Mucosa of descending colon (tissue), 3 donors: Measurements from ENCODE around the gene SLX1B. TPM values are rescaled to one million over a fixed set of nuclear protein-coding genes. Genes with fewer than 3 reads are reported as not detected.
"Not testable (repeated sequence)": the region's sequence is repeated elsewhere in the genome, so short reads cannot be mapped to it uniquely, and the experiment has no call there.

ENCODE experiments used
- ATAC-seq: fragments of 200-7000 bp; cut with Tn5 transposase; one replicate; pipeline ENCODE4 v1.9.1; 2020; ENCODE audit warnings: mild to moderate bottlenecking, moderate library complexity
- DNase-seq, 3 donors: peaks; one replicate each; pipeline ENCODE4 v3.0.0-alpha.2; 2020
- H3K36me3 ChIP-seq: fragments of 200-600 bp; one replicate; pipeline ENCODE4 v1.8.0; 2021; ENCODE audit warnings: low read depth, mild to moderate bottlenecking
- H3K4me1 ChIP-seq: fragments of 200-600 bp; one replicate; pipeline ENCODE4 v1.8.0; 2021; ENCODE audit warnings: low read depth, mild to moderate bottlenecking
- H3K4me3 ChIP-seq: fragments of 200-600 bp; one replicate; pipeline ENCODE4 v1.8.0; 2021; ENCODE audit warnings: mild to moderate bottlenecking
- H3K9me3 ChIP-seq: fragments of 200-600 bp; one replicate; pipeline ENCODE4 v1.8.0; 2021; ENCODE audit warnings: mild to moderate bottlenecking
- intact Hi-C, 2 donors: fragments of 100-400 bp; cut with DNase I in 1 of 2; cut with micrococcal nuclease in 1 of 2; formaldehyde crosslinking; loops; one replicate each; pipeline versions ENCODE4 v1.11.0 to v1.11.1; 2022; cut with DNase I, micrococcal nuclease
- long read RNA-seq, 2 donors: library from polyadenylated mRNA; unstranded; transcript quantifications; one replicate each; pipeline ENCODE4 v2.0.0, GENCODE V29; 2019 to 2021
- total RNA-seq, 3 donors: library from RNA; stranded (reverse); fragmentation: NEBNext Ultra II Directional in 2 of 3; extraction: Animal tissue kit (Norgen Biotek cat#: 25700) in 2 of 3; gene quantifications; one replicate each; pipeline versions ENCODE4 v1.2.1 to v1.2.4, GENCODE V29; 2021 to 2023
- donor health status: DM: no; HTN: no; CAD: no; lungs with moderate emphysema.
- donor health status: DM: no; HTN: no; CAD: no.
- donor health status: DM: no; HTN: yes; CAD: no.

The SLX1B gene
- total RNA-seq = 10 to 100 TPM; 14.1 to 88.0 (median 37.2) TPM
- long read RNA-seq, donor 1, transcript SLX1B-201 (6 exons, 1,165 nt) = major isoform, 15 of 17 reads
- long read RNA-seq, donor 1, partial matches to known transcripts = 1 of 17 reads
- long read RNA-seq, donor 1, other reads (novel, unspliced or antisense) = 0 of 17 reads
- long read RNA-seq, donor 2, transcript SLX1B-201 (6 exons, 1,165 nt) = major isoform, 60 of 67 reads
- long read RNA-seq, donor 2, partial matches to known transcripts = 3 of 67 reads
- long read RNA-seq, donor 2, other reads (novel, unspliced or antisense) = 3 of 67 reads

DNA sequence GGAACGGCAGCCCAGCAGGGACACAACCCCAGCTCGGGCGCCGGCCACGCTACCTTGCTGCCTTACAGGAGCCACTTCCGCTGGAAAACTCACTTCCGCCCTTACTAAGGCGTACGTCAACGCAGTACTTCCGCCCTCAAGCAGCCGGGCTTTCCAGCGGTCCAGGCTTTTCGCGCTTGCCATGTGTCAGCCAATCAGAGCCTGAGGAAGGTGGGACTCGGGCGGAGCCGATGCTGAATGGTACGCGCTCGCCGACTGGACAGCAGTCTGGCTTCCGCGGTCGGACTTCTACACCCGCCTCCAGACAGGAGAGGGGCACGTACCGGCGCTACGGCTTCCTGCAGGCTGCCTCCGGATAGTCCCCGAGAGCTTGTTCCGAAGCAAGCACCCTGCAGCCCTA lies at the start of gene SLX1B, which contains the start of gene BOLA2:
Gene SLX1B, plus strand, starts transcription at position 265 of the 400 bp plus-strand sequence.
Gene BOLA2, minus strand, starts transcription at position 83 of the 400 bp plus-strand sequence. CDS start 98 bp downstream, outside the sequence.
- DNase-seq, H3K9me3 ChIP-seq, intact Hi-C loops, H3K4me3 ChIP-seq, H3K36me3 ChIP-seq, H3K4me1 ChIP-seq: not testable (repeated sequence)
- peak; percentile 90 for ATAC-seq

DNA sequence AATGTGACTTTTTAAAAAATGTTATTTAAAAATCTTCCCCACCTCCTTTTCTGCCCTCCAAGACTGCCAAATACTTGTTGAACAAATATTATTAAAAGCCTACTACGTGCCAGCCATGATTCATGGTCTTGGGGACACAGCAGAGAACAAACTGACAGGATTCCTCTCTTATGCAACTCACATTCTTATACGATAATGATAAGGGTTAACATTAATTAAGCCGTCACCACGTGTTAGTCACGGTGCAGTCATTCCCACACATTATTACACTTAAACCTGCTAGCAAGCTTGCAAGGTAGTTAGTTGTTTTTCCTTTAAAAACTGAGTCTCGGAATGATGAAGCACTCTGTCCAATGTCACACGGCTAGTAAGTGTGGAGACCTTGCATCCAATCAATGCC lies 49.1 kb upstream of the SLX1B start:
- intact Hi-C loops, H3K4me1 ChIP-seq, H3K9me3 ChIP-seq, ATAC-seq, H3K4me3 ChIP-seq, H3K36me3 ChIP-seq, DNase-seq: not testable (repeated sequence)

DNA sequence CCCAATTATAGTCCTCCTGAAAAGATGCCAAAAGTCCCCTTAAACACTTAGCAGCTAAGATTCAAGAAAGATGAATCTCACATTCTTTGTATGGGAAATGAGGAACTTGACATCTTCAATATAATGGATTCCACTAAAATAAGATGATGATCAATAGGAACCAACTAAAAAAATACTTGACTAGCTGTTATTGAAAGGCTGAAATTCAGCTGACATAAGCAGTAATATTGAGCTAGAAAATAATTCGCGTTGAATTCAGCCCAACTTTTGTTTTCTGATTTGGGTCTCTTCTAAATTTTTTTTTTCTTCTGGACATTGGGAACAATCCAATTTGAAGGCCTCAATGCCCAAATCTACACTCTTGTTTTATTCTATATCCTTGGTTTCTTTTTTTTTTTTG lies 30.7 kb upstream of the SLX1B start:
- intact Hi-C loops, H3K36me3 ChIP-seq, H3K4me1 ChIP-seq, ATAC-seq, H3K9me3 ChIP-seq, H3K4me3 ChIP-seq, DNase-seq: not testable (repeated sequence)

- H3K4me1 ChIP-seq, H3K9me3 ChIP-seq, ATAC-seq, DNase-seq, H3K4me3 ChIP-seq, H3K36me3 ChIP-seq, intact Hi-C loops: not testable (repeated sequence)
These were observed 28.9 kb upstream of the SLX1B start for GRCh38 chr16:29425390-29425789.

DNA sequence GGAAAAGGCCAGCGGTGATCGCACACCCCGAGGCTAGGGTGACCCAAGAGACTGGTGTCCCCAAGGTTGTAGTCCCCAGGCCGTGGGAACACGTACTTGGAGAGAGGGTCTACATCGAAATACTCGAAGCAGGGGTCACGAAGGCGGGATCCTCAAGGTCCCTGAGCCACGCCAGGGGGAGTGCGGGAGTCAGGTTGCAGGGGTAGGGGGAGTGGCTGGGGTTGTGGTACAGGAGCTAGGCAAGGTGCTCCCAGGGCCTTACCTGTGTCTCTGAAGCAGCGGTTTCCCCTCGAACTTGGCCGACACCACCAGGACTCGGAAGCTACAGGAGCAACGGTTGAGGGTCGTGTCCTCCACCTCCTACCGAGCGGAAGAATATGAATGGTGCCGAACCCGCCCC lies 579 bp upstream of the SLX1B start:
- H3K4me1 ChIP-seq, intact Hi-C loops, H3K4me3 ChIP-seq, H3K36me3 ChIP-seq, DNase-seq, H3K9me3 ChIP-seq: not testable (repeated sequence)
- peak; percentile 49 for ATAC-seq

GRCh38 chr16:29454828-29455227 lies 495 bp downstream of the SLX1B start:
- H3K4me1 ChIP-seq, DNase-seq, H3K4me3 ChIP-seq, intact Hi-C loops, H3K36me3 ChIP-seq, H3K9me3 ChIP-seq: not testable (repeated sequence)
- peak; percentile 80 for ATAC-seq

DNA sequence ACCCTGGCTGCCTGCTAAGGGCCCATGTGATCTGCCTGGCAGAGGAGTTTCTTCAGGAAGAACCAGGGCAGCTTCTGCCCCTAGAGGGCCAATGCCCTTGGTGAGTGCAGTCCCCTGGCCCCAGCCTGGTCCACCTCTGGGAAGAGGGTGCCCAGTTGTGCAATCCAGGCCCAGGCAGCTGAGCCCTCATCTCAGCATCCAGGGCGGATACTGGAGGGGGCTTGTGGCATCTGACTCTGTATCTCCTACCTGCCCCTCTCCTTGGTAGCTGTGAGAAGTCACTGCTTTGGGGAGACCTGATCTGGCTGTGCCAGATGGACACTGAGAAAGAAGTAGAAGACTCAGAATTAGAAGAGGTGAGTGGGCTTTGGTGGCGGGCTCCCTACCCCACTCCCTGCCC lies 3.3 kb downstream of the SLX1B start:
- H3K4me1 ChIP-seq, H3K9me3 ChIP-seq, H3K36me3 ChIP-seq, H3K4me3 ChIP-seq, ATAC-seq, intact Hi-C loops: not testable (repeated sequence)
- DNase-seq = peak in 1 of 3 donors; percentile 21

DNA sequence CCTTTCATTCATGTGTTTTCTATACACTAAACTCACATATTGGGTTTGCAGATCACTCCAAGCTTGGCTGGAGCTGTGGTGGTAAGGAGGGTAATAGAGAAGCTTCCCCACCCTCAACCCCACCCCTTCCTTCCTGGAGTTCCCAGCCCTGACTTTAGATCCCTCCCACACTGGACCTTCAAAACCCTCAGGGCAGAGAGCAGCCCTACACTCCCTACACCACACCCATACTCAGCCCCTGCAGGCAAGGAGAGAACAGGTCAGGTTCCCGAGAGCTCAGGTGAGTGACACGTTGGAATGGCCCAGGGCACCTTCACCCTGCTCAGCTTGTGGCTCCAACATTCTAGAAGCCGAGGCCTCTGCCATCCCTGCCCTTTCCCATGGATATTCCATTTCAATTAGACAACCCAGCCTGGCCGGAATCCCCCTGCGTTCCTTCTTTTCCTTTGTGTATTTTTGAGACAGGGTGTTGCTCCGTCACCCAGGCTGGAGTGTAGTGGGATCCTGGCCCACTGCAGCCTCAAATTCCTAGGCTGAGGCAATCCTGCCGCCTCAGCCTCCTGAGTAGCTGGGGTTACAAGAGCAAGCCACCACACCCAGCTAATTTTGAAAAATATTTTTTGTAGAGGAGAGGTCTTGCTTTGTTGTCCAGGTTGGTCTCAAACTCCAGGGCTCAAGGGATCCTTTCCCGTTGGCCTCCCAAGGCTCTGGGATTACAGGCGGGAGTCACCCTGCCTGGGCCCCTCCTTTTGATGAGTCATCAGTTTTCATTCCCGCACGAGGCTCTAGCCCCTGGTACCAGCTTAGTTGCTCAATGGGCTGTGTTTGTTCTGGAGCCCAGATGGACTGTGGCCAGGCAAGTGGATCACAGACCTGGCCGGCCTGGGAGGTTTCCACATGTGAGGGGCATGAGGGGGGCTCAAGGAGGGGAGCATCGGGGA lies 5.6 kb downstream of the SLX1B start, which contains the start of gene SULT1A4:
Gene SULT1A4, plus strand, starts transcription at position 208 of the 941 bp plus-strand sequence. CDS start 1,473 bp downstream, outside the sequence.
- peak; percentile 79 for ATAC-seq
- DNase-seq, intact Hi-C loops, H3K9me3 ChIP-seq, H3K4me1 ChIP-seq, H3K4me3 ChIP-seq, H3K36me3 ChIP-seq: not testable (repeated sequence)

DNA sequence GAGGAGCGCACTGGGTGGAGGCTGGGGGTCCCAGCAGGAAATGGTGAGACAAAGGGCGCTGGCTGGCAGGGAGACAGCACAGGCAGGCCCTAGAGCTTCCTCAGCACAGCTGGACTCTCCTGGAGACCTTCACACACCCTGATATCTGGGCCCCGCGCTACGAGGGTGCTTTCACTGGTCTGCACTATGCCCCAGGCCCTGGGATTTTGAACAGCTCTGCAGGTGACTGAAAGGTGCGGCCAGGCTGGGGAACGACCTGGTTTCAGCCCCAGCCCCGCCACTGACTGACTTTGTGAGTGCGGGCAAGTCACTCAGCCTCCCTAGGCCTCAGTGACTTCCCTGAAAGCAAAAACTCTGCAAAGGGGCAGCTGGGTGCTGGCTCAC lies 6.3 kb downstream of the SLX1B start:
- DNase-seq, H3K36me3 ChIP-seq, H3K4me1 ChIP-seq, H3K9me3 ChIP-seq, H3K4me3 ChIP-seq, intact Hi-C loops: not testable (repeated sequence)
- peak; percentile 5 for ATAC-seq

GRCh38 chr16:29465985-29466824 lies 11.9 kb downstream of the SLX1B start:
- peak; percentile 66 for ATAC-seq
- H3K9me3 ChIP-seq, intact Hi-C loops, H3K4me1 ChIP-seq, H3K36me3 ChIP-seq, DNase-seq, H3K4me3 ChIP-seq: not testable (repeated sequence)

GRCh38 chr16:29466904-29467303 lies 12.6 kb downstream of the SLX1B start:
- ATAC-seq = peak; percentile 54
- H3K36me3 ChIP-seq, H3K4me1 ChIP-seq, intact Hi-C loops, H3K9me3 ChIP-seq, H3K4me3 ChIP-seq, DNase-seq: not testable (repeated sequence)

DNA sequence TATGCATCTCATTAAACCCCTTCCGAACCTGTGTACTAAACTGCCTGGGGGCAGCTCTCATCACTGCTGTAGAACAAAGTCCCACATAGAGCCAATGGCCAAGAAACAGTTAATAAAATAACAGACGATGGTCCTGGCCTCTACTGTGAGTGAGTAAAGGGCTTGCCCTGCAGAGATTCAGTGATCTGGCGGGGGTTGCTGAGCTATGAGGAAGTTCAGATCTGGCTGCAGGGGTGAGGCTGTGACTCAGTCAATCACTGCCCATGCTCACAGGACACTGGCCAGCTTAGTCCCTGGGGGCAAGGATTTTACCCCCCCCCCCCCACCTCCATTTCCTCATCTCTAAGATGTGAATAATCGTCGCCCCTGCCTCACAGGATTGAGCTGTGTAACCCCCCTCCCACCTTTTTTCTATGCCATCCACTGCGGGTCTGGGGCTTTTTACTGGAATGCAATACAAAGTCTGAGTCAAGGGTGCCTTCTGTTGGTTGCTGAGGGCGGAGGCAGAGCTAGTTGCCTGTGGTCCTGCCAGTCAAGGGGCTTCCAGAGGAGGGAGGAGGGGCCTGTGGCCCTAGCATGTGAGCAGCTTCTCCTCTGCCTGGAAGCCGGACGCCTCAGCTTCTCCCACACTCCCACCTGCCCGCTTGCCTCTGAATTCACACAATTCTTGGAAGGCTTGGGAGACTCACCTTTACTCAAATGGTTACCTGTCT lies 13.5 kb downstream of the SLX1B start:
- H3K9me3 ChIP-seq, H3K4me3 ChIP-seq, H3K36me3 ChIP-seq, DNase-seq, intact Hi-C loops, H3K4me1 ChIP-seq: not testable (repeated sequence)
- ATAC-seq = peak; percentile 66

DNA sequence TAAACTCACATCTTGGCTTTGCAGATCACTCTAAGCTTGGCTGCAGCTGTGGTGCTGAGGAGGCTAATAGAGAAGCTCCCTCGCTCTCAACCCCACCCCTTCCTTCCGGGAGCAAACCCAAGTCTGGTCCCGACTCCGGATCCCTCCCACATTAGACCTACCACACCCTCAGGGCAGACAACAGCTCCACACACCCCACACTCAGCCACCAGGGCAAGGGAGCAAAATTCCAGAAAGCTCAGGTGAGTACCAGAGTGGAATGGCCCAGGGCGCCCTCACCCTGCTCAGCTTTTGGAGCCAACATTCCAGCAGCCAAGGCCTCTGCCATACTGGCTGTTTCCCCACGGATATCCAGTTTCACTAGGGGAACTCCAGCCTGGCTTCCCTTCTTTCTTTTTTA lies 15.3 kb downstream of the SLX1B start:
- ATAC-seq (peak; percentile 77), DNase-seq (peak; percentile 68 to 83 (median 80))
- H3K4me1 ChIP-seq, H3K36me3 ChIP-seq, H3K9me3 ChIP-seq, H3K4me3 ChIP-seq, intact Hi-C loops: not testable (repeated sequence)
